GM12801 (cell line): ENCODE measurements around the gene BCL11B.

ENCODE experiments used
- CTCF ChIP-seq: IDR thresholded peaks from one replicate; pipeline ENCODE4 v1.5.1; 2011; ENCODE audit warnings: control low read depth; ENCODE audit not compliant: insufficient read length; ENCODE audit errors: extremely low read depth

BCL11B gene

GRCh38 chr14:99271951-99272631 is at the start of gene BCL11B:
Gene BCL11B, minus strand, starts transcription at chr14:99272197. Its CDS starts 979 bp downstream, at chr14:99271218.
- no peak for TF ChIP-seq CTCF

- no peak for TF ChIP-seq CTCF
Measured at GRCh38 chr14:99321236-99321925, 49.4 kb upstream of the BCL11B start.

GRCh38 chr14:99320621-99321235 is 48.7 kb upstream of the BCL11B start:
- no peak for TF ChIP-seq CTCF

GRCh38 chr14:99320105-99320572 is 48.1 kb upstream of the BCL11B start:
- TF ChIP-seq CTCF, result no peak

GRCh38 chr14:99318959-99319295 is 46.9 kb upstream of the BCL11B start:
- no peak for TF ChIP-seq CTCF

GRCh38 chr14:99318091-99318958 is 46.3 kb upstream of the BCL11B start:
- no peak for TF ChIP-seq CTCF
